Heart left ventricle (tissue), 13 donors: Measurements from ENCODE around the gene STOML1.

Source experiments
- CTCF ChIP-seq, 12 donors: fragments of 200-600 bp; sonication (generic) in 4 of 12; IDR thresholded peaks; one replicate each; pipeline versions ENCODE4 v1.5.0 to v1.8.0; 2018 to 2022; ENCODE audit warnings: antibody characterized with exemption in 12 of 12, mild to moderate bottlenecking in 5 of 12
- POLR2A ChIP-seq, 2 donors: fragments of 450-650 bp; IDR thresholded peaks; one replicate each; pipeline ENCODE4 v1.6.1; 2017; ENCODE audit warnings: antibody characterized with exemption in 2 of 2, mild to moderate bottlenecking in 2 of 2, moderate library complexity in 2 of 2
- donor health status: ischemic (EF 13 %, LVEDD 7.1; RV severe dilation, severe dysfunction).
- donor health status: DM: no; HTN: yes; CAD: no.
- donor health status: DM: no; HTN: no; CAD: no.
- donor health status: ischemic (EF 25% LVEDD 6.9; RV normal size, moderate dysfunction).
- donor health status: ischemic (EF 25% LVEDD 5.7; RV mildly dilated, moderate dysfunction).
- donor health status: ischemic (EF 35%, LVEDD 5.7; RV mildly dilated, moderate dysfunction).
- donor health status: nonischemic (EF 11% LVEDD 7.7; RV severe dilation, severe dysfunction).
- donor health status: DM: yes; HTN: yes; CAD: no.
- donor health status: PGD.
- donor health status: ischemic (EF 29% LVEDD 5.4; RV normal size, mild dysfunction).
- donor health status: nonischemic (EF 23%, LVEDD 6.1; RV moderate dilation, normal function).

- no peak for TF ChIP-seq POLR2A (IDR thresholded peaks at IDR 0.05)
- no peak for TF ChIP-seq CTCF (IDR thresholded peaks at IDR 0.05)
Measured at GRCh38 chr15:73939138-73939537, 53.0 kb downstream of the STOML1 start.
